Stimulated activated CD4-positive, alpha-beta T cell treated with anti-CD3 and anti-CD28 coated beads, Interleukin-15, amount 100 ng/mL, for 1 hour (primary cell): ENCODE data around the gene RRP8.

Source experiments
- DNase-seq, 2 donors: peaks; one replicate each; pipeline ENCODE4 v3.0.0-alpha.2; 2020; ENCODE audit warnings: low read depth in 1 of 2, low spot score in 1 of 2

The RRP8 gene

GRCh38 chr11:6618117-6619003 is 14.9 kb upstream of the RRP8 start:
- DNase-seq, result peak in 1 of 2 donors; percentile 49

GRCh38 chr11:6617315-6617781 is 13.9 kb upstream of the RRP8 start:
- no peak for DNase-seq

GRCh38 chr11:6616596-6617250 is 13.3 kb upstream of the RRP8 start:
- no peak for DNase-seq

GRCh38 chr11:6615882-6616585 is 12.6 kb upstream of the RRP8 start:
- DNase-seq, result no peak

GRCh38 chr11:6615046-6615445 is 11.6 kb upstream of the RRP8 start:
- DNase-seq, result no peak

GRCh38 chr11:6614446-6614845 is 11.0 kb upstream of the RRP8 start:
- DNase-seq, result no peak

- no peak for DNase-seq
Measured at GRCh38 chr11:6613496-6613895, 10.1 kb upstream of the RRP8 start.

- peak; percentile 86 to 94 for DNase-seq
Measured at GRCh38 chr11:6612213-6613041, 9.0 kb upstream of the RRP8 start, which contains the start of gene TAF10. Gene TAF10, minus strand, starts transcription at chr11:6612216. Its CDS starts 27 bp downstream, at chr11:6612189.

GRCh38 chr11:6611963-6612212 is 8.5 kb upstream of the RRP8 start:
- no peak for DNase-seq

GRCh38 chr11:6611092-6611962 is 7.9 kb upstream of the RRP8 start:
- no peak for DNase-seq

GRCh38 chr11:6610591-6610990 is 7.2 kb upstream of the RRP8 start:
- DNase-seq, result no peak

- no peak for DNase-seq
Measured at GRCh38 chr11:6609502-6610015, 6.1 kb upstream of the RRP8 start.

GRCh38 chr11:6608726-6609501 is 5.5 kb upstream of the RRP8 start:
- no peak for DNase-seq

- no peak for DNase-seq
Measured at GRCh38 chr11:6608011-6608410, 4.6 kb upstream of the RRP8 start.

- no peak for DNase-seq
Measured at GRCh38 chr11:6607190-6607795, 3.9 kb upstream of the RRP8 start.

- peak in 1 of 2 donors; percentile 21 for DNase-seq
Measured at GRCh38 chr11:6606471-6607189, 3.2 kb upstream of the RRP8 start.

GRCh38 chr11:6604790-6605189 is 1.4 kb upstream of the RRP8 start:
- no peak for DNase-seq

GRCh38 chr11:6604081-6604626 is 738 bp upstream of the RRP8 start:
- peak in 1 of 2 donors; percentile 32 for DNase-seq
